Heart left ventricle (tissue), 13 donors: ENCODE results near the gene MRE11.

Experiments
- POLR2A ChIP-seq, 2 donors: fragments of 450-650 bp; IDR thresholded peaks; one replicate each; pipeline ENCODE4 v1.6.1; 2017; ENCODE audit warnings: antibody characterized with exemption in 2 of 2, mild to moderate bottlenecking in 2 of 2, moderate library complexity in 2 of 2
- TF ChIP-seq, protein P1 (sequence below), 12 donors: fragments of 200-600 bp; sonication (generic) in 4 of 12; IDR thresholded peaks; one replicate each; pipeline versions ENCODE4 v1.5.0 to v1.8.0; 2018 to 2022; ENCODE audit warnings: antibody characterized with exemption in 12 of 12, mild to moderate bottlenecking in 5 of 12
- donor health status: ischemic (EF 13 %, LVEDD 7.1; RV severe dilation, severe dysfunction).
- donor health status: DM: no; HTN: yes; CAD: no.
- donor health status: DM: no; HTN: no; CAD: no.
- donor health status: ischemic (EF 25% LVEDD 6.9; RV normal size, moderate dysfunction).
- donor health status: ischemic (EF 25% LVEDD 5.7; RV mildly dilated, moderate dysfunction).
- donor health status: ischemic (EF 35%, LVEDD 5.7; RV mildly dilated, moderate dysfunction).
- donor health status: nonischemic (EF 11% LVEDD 7.7; RV severe dilation, severe dysfunction).
- donor health status: DM: yes; HTN: yes; CAD: no.
- donor health status: PGD.
- donor health status: ischemic (EF 29% LVEDD 5.4; RV normal size, mild dysfunction).
- donor health status: nonischemic (EF 23%, LVEDD 6.1; RV moderate dilation, normal function).

DNA sequence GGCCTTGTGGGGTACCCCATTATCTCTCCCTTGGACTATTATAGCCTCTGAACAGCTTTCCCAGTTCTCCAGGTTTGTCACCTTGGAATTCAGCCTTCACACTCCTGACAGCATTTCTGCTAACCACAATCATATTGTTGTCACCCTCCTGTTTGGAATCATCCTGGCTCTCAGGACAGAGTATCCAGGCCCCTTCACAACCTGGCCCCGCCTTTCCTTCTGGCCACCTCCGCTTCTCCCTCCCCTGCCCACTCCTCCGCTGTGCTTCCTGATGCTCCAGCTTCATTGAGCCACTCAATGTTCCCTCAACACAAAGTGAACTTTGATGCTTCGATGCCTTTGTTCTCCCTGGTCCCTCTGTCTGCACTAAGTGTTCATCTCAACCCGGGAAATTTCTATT, 95.5 kb downstream of the MRE11 start:
- TF ChIP-seq, protein P1, sequence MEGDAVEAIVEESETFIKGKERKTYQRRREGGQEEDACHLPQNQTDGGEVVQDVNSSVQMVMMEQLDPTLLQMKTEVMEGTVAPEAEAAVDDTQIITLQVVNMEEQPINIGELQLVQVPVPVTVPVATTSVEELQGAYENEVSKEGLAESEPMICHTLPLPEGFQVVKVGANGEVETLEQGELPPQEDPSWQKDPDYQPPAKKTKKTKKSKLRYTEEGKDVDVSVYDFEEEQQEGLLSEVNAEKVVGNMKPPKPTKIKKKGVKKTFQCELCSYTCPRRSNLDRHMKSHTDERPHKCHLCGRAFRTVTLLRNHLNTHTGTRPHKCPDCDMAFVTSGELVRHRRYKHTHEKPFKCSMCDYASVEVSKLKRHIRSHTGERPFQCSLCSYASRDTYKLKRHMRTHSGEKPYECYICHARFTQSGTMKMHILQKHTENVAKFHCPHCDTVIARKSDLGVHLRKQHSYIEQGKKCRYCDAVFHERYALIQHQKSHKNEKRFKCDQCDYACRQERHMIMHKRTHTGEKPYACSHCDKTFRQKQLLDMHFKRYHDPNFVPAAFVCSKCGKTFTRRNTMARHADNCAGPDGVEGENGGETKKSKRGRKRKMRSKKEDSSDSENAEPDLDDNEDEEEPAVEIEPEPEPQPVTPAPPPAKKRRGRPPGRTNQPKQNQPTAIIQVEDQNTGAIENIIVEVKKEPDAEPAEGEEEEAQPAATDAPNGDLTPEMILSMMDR (IDR thresholded peaks at IDR 0.05), result no peak
- no peak for TF ChIP-seq POLR2A (IDR thresholded peaks at IDR 0.05)
